ENCODE measurements around the gene TPX2.
"Not testable (repeated sequence)": the region's sequence is repeated elsewhere in the genome, so short reads cannot be mapped to it uniquely, and the experiment has no call there.

TPX2 gene

GRCh38 chr20:31813611-31814010, 74.5 kb downstream of the TPX2 start:
- no peak overlapping the region for H3K4me3 ChIP-seq (ENCODE audit: low read depth, low read length)
- TF ChIP-seq, protein P1, sequence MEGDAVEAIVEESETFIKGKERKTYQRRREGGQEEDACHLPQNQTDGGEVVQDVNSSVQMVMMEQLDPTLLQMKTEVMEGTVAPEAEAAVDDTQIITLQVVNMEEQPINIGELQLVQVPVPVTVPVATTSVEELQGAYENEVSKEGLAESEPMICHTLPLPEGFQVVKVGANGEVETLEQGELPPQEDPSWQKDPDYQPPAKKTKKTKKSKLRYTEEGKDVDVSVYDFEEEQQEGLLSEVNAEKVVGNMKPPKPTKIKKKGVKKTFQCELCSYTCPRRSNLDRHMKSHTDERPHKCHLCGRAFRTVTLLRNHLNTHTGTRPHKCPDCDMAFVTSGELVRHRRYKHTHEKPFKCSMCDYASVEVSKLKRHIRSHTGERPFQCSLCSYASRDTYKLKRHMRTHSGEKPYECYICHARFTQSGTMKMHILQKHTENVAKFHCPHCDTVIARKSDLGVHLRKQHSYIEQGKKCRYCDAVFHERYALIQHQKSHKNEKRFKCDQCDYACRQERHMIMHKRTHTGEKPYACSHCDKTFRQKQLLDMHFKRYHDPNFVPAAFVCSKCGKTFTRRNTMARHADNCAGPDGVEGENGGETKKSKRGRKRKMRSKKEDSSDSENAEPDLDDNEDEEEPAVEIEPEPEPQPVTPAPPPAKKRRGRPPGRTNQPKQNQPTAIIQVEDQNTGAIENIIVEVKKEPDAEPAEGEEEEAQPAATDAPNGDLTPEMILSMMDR (IDR thresholded peaks at IDR 0.05; ENCODE audit: low read depth, low read length) = no peak

DNA sequence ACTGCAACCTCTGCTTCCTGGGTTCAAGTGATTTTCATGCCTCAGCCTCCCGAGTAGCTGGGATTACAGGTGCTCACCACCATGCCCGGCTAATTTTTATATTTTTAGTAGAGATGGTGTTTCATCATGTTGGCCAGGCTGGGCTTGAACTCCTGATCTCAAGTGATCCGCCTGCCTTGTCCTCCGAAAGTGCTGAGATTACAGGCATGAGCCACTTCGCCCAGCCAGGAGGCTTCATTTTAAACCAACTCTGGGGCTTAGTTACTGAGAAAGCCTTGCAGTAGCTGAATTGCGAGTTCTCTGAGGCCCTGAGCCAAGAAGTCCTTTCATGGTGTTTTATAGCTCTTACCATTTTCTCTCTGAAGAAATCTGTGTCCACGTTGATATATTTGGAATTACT, 75.1 kb downstream of the TPX2 start:
- not testable (repeated sequence) for H3K4me3 ChIP-seq (ENCODE audit: low read depth, low read length)

GRCh38 chr20:31815408-31816188, 76.5 kb downstream of the TPX2 start:
- H3K4me3 ChIP-seq (ENCODE audit: low read depth, low read length) = no peak overlapping the region

GRCh38 chr20:31816221-31816620, 77.1 kb downstream of the TPX2 start:
- TF ChIP-seq, protein P1 (IDR thresholded peaks at IDR 0.05; ENCODE audit: low read depth, low read length) = no peak
- H3K4me3 ChIP-seq (ENCODE audit: low read depth, low read length) = no peak overlapping the region

More at GRCh38 chr20:31815408-31816188, 76.5 kb downstream of the TPX2 start:
- TF ChIP-seq, protein P1 (IDR thresholded peaks at IDR 0.05; ENCODE audit: low read depth, low read length) = no peak

DNA sequence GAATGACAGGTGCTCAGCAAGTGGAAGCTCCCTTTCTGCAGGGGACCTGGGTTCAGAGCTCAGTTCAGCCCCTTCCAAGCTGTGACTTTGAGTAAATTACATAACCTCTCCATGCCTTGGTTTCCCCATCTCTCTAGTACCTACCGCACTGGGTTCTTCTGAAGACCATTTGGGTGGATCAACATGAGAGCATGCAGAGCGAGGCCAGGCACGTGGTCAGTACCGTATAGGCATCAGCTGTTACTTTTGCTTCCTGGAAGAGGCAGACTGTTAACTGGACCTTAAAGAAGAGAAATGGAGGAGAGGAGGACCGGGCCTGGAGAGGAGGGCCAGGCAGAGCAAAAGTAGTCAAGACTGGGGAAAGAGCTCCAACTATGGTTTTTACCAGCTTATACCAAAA, 78.4 kb downstream of the TPX2 start:
- TF ChIP-seq, protein P1 (IDR thresholded peaks at IDR 0.05; ENCODE audit: low read depth, low read length) = no peak
- no peak overlapping the region for H3K4me3 ChIP-seq (ENCODE audit: low read depth, low read length)

DNA sequence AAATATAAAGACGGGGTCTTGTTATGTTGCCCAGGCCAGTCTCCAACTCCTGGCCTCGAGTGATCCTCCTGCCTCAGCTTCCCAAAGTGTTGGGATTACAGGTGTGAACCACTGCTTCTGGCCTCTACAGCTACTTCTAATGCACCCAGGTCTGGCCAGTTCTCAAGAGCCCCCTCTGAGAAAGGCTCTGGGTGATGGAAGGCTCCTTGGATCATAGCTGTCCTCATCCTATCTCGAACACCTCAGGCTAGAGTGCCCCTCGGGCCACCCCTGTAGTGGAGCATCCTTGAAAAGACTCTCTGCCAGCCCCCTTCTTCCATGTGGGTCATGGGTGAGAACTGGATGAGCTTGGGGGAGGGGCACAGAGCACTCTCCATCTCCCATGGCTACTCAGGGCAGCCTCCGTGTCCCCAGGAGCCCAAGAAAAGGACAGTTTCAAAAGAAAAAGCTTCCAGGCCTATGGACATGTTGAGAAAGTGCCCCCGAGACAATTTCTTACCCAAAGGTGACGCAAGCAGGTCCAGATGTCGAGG, 79.4 kb downstream of the TPX2 start:
- H3K4me3 ChIP-seq (ENCODE audit: low read depth, low read length) = no peak overlapping the region
- TF ChIP-seq, protein P1 (IDR thresholded peaks at IDR 0.05; ENCODE audit: low read depth, low read length) = no peak

GRCh38 chr20:31819083-31819784, 80.1 kb downstream of the TPX2 start, which contains the start of gene MYLK2:
Gene MYLK2, plus strand, starts transcription at chr20:31819356. Its CDS starts 225 bp downstream, at chr20:31819581.
- no peak within 1 kb of the TSS for H3K4me3 ChIP-seq (ENCODE audit: low read depth, low read length)
- TF ChIP-seq, protein P1 (IDR thresholded peaks at IDR 0.05; ENCODE audit: low read depth, low read length) = no peak
